ENCODE results near the gene TMEM116.

Gene TMEM116

GRCh38 chr12:111978545-111978944 is 34.4 kb downstream of the TMEM116 start:
- TF ChIP-seq ZNF544 (tag by site-specific recombination; IDR thresholded peaks at IDR 0.05) (no peak), HIC1 (tag by site-specific recombination; IDR thresholded peaks at IDR 0.05) (no peak), ZNF23 (tag by site-specific recombination; IDR thresholded peaks at IDR 0.05; ENCODE audit: borderline replicate concordance) (no peak), ZNF670 (tag by site-specific recombination; IDR thresholded peaks at IDR 0.05; ENCODE audit: low read depth) (no peak), ZSCAN23 (tag by site-specific recombination; IDR thresholded peaks at IDR 0.05) (no peak), CTCF (tag by site-specific recombination; IDR thresholded peaks at IDR 0.05) (no peak), ZNF529 (tag by site-specific recombination; IDR thresholded peaks at IDR 0.05; ENCODE audit: insufficient replicate concordance) (no peak), ZNF394 (tag by site-specific recombination; IDR thresholded peaks at IDR 0.05; ENCODE audit: borderline replicate concordance) (no peak), GLIS1 (tag by site-specific recombination; IDR thresholded peaks at IDR 0.05) (no peak), PBX3 (CRISPR knock-in tag; IDR thresholded peaks at IDR 0.05) (no peak), ZBTB8A (tag by site-specific recombination; IDR thresholded peaks at IDR 0.05) (no peak), ZFP69B (tag by site-specific recombination; IDR thresholded peaks at IDR 0.05) (no peak), ZBTB49 (tag by site-specific recombination; IDR thresholded peaks at IDR 0.05; ENCODE audit: low read depth) (no peak), ZNF366 (tag by site-specific recombination; conservative IDR thresholded peaks at IDR 0.05) (no peak), ZNF560 (tag by site-specific recombination; IDR thresholded peaks at IDR 0.05; ENCODE audit: borderline replicate concordance) (no peak), ZNF677 (tag by site-specific recombination; IDR thresholded peaks at IDR 0.05) (no peak), IKZF3 (tag by site-specific recombination; IDR thresholded peaks at IDR 0.05) (no peak), INSM2 (tag by site-specific recombination; IDR thresholded peaks at IDR 0.05) (no peak), ZFP37 (tag by site-specific recombination; IDR thresholded peaks at IDR 0.05) (no peak)
- Histone ChIP-seq H3K9me3 (ENCODE audit: control insufficient read depth, insufficient read depth, low read depth, low read length) (no peaks in the 10 kb centered on the region), H3K36me3 (ENCODE audit: control insufficient read depth in 2 of 2, insufficient read depth in 1 of 2, low read length in 2 of 2) (no peaks in the 10 kb centered on the region), H3K4me1 (ENCODE audit: control insufficient read depth, insufficient read depth, low read length) (0 out of 2 replicates have a peak, but pooled peaks cover 2% of the 10 kb centered on the region), H3K4me3 (ENCODE audit: low read depth, low read length) (no peak overlapping the region), H3K27ac (ENCODE audit: extremely low read depth, low read depth, low read length) (no peak overlapping the region)
- CTCF ChIA-PET = no interaction called here
- POLR2A ChIA-PET = no interaction called here

Measured in HEK293 (cell line).